ENCODE measurements around the gene AMFR. TPM values are rescaled to one million over a fixed set of nuclear protein-coding genes. Genes with fewer than 3 reads are reported as not detected.

Gene AMFR
- total and polyA plus RNA-seq, 2 of the 13 experiments (the other 11 are each of a cell fraction or from before 2014, with no cell fraction given): 52.9 to 108 TPM

DNA sequence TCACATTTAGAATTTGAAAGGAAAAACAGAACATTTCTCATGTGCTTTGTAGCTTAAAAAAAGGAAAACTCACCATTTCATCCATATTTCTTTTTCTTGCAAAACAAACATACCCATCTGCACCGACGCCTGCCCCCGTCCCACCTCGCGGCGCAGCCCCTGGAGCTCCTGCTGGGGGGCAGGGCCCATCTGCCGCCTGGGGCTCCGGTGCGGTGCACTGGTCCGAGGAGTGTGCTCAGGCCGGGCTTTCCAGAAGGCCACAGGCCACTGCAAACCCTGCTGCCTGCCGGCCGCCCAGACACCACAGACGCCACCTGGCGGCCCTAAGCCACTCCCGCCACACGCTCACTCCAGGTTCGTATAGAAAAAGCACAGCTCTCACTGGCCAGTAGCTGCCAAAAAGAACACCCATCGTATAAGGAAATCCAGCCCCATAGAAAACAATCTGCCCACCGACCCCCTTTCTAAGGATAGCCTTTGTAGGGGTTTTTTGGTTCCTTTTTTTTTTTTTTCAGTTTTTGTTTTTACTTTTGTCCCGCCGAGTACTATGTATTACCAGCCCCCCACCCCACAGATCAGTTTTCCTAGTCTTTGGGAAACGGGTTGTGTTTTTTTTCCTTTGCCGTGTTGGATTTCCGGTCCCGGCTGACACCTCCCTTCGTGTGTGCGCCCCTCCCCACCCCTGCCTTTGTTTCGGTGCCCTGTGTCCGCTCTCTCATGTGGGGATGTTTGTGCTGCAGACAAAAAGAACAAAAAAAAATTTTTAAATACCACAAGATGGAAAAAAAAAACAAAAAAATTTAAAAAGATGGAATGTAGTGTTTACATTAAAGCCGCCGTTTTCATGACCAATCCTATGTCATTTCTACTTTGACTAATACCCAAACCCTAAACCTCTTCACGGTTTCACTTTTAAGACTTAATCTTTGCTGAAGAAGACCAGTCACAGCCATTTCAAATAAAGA, 68.8 kb downstream of the AMFR start (continued):
- TF ChIP-seq, protein P1, sequence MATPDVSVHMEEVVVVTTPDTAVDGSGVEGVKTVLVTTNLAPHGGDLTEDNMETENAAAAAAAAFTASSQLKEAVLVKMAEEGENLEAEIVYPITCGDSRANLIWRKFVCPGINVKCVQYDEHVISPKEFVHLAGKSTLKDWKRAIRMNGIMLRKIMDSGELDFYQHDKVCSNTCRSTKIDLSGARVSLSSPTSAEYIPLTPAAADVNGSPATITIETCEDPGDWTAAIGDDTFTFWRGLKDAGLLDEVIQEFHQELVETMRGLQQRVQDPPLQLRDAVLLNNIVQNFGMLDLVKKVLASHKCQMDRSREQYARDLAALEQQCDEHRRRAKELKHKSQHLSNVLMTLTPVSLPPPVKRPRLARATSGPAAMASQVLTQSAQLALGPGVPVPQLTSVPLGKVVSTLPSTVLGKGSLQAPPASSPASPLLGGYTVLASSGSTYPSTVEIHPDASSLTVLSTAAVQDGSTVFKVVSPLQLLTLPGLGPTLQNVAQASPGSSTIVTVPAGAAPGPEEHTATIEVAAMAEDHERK (CRISPR knock-in tag; IDR thresholded peaks at IDR 0.05; ENCODE audit: low read depth): no peak
- no peak; the same call in 1 of the 2 replicates for TF ChIP-seq ZSCAN20 (CRISPR knock-in tag; IDR thresholded peaks at IDR 0.05; ENCODE audit: borderline replicate concordance)
- TF ChIP-seq, protein P2, sequence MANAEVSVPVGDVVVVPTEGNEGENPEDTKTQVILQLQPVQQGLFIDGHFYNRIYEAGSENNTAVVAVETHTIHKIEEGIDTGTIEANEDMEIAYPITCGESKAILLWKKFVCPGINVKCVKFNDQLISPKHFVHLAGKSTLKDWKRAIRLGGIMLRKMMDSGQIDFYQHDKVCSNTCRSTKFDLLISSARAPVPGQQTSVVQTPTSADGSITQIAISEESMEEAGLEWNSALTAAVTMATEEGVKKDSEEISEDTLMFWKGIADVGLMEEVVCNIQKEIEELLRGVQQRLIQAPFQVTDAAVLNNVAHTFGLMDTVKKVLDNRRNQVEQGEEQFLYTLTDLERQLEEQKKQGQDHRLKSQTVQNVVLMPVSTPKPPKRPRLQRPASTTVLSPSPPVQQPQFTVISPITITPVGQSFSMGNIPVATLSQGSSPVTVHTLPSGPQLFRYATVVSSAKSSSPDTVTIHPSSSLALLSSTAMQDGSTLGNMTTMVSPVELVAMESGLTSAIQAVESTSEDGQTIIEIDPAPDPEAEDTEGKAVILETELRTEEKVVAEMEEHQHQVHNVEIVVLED (CRISPR knock-in tag; IDR thresholded peaks at IDR 0.05; ENCODE audit: borderline replicate concordance): peak; percentile 38; the same call in 1 of the 2 replicates
- no peak for TF ChIP-seq HNRNPK (IDR thresholded peaks at IDR 0.05; ENCODE audit: low read depth, low read length, poor library complexity, severe bottlenecking)
- 0 out of 2 replicates have a peak, but pooled peaks have one; percentile 42 for TF ChIP-seq ZFP36L2 (CRISPR knock-in tag; IDR thresholded peaks at IDR 0.05)
- TF ChIP-seq CCDC6 (CRISPR knock-in tag; IDR thresholded peaks at IDR 0.05): peak; percentile 90; the same call in 1 of the 2 replicates
- TF ChIP-seq ZNF564 (CRISPR knock-in tag; IDR thresholded peaks at IDR 0.05): peak; percentile 92; the same call in 1 of the 2 replicates
- 0 out of 2 replicates have a peak, but pooled peaks have one; percentile 45 for TF ChIP-seq FIP1L1 (IDR thresholded peaks at IDR 0.05; ENCODE audit: borderline replicate concordance, insufficient read depth, low read depth, low read length)
- TF ChIP-seq ZNF350 (CRISPR knock-in tag; IDR thresholded peaks at IDR 0.05; ENCODE audit: borderline replicate concordance, low read depth): no peak; the same call in 1 of the 2 replicates
- no peak; a peak in 1 of 4 replicates for TF ChIP-seq NR2F1 (CRISPR knock-in tag; IDR thresholded peaks at IDR 0.05)
- TF ChIP-seq, protein P3, sequence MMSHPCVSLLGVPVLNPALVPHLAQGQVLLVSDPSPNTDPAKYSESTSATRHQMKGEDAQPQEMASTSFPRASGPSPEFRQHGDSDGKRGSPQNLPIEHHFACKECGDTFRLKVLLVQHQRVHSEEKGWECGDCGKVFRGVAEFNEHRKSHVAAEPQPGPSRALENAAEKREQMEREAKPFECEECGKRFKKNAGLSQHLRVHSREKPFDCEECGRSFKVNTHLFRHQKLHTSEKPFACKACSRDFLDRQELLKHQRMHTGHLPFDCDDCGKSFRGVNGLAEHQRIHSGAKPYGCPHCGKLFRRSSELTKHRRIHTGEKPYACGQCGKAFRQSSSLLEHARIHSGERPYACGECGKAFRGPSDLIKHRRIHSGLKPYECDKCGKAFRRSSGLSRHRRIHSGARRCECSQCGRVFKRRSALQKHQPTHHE (CRISPR knock-in tag; IDR thresholded peaks at IDR 0.05; ENCODE audit: borderline replicate concordance): no peak
- TF ChIP-seq AHR (CRISPR knock-in tag; IDR thresholded peaks at IDR 0.05): peak; percentile 96
- TF ChIP-seq SRY (CRISPR knock-in tag; IDR thresholded peaks at IDR 0.05): no peak; the same call in 1 of the 2 replicates
- TF ChIP-seq, protein P4, sequence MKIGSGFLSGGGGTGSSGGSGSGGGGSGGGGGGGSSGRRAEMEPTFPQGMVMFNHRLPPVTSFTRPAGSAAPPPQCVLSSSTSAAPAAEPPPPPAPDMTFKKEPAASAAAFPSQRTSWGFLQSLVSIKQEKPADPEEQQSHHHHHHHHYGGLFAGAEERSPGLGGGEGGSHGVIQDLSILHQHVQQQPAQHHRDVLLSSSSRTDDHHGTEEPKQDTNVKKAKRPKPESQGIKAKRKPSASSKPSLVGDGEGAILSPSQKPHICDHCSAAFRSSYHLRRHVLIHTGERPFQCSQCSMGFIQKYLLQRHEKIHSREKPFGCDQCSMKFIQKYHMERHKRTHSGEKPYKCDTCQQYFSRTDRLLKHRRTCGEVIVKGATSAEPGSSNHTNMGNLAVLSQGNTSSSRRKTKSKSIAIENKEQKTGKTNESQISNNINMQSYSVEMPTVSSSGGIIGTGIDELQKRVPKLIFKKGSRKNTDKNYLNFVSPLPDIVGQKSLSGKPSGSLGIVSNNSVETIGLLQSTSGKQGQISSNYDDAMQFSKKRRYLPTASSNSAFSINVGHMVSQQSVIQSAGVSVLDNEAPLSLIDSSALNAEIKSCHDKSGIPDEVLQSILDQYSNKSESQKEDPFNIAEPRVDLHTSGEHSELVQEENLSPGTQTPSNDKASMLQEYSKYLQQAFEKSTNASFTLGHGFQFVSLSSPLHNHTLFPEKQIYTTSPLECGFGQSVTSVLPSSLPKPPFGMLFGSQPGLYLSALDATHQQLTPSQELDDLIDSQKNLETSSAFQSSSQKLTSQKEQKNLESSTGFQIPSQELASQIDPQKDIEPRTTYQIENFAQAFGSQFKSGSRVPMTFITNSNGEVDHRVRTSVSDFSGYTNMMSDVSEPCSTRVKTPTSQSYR (CRISPR knock-in tag; IDR thresholded peaks at IDR 0.05; ENCODE audit: borderline replicate concordance): peak; percentile 84
- peak; percentile 60; the same call in 1 of the 2 replicates for TF ChIP-seq ESRRA (CRISPR knock-in tag; IDR thresholded peaks at IDR 0.05; ENCODE audit: low read depth)
- TF ChIP-seq ZFAT (CRISPR knock-in tag; conservative IDR thresholded peaks at IDR 0.05): no peak
- 0 out of 2 replicates have a peak, but pooled peaks have one; percentile 36 for TF ChIP-seq ZNF644 (CRISPR knock-in tag; IDR thresholded peaks at IDR 0.05; ENCODE audit: low read depth)
